K562 (cell line): ENCODE data around the gene COL6A1. TPM values are rescaled to one million over a fixed set of nuclear protein-coding genes. Genes with fewer than 3 reads are reported as not detected.

Experiments used
- CREBBP ChIP-seq: IDR thresholded peaks from one replicate; pipeline ENCODE4 v1.6.1; 2012; ENCODE audit warnings: low read depth, mild to moderate bottlenecking, control low read depth, inconsistent platforms, low read length
- EP400 ChIP-seq: fragments of 450-650 bp; IDR thresholded peaks from 2 replicates; pipeline ENCODE4 v1.6.1; 2017; ENCODE audit warnings: antibody characterized with exemption, mild to moderate bottlenecking, moderate library complexity
- ILK ChIP-seq: fragments of 450-650 bp; IDR thresholded peaks from 2 replicates; pipeline ENCODE4 v1.6.1; 2016; ENCODE audit warnings: missing genetic modification characterization, low read depth, mild to moderate bottlenecking, missing compliant biosample characterization, moderate library complexity, borderline replicate concordance
- MCM2 ChIP-seq: fragments of 450-650 bp; IDR thresholded peaks from 2 replicates; pipeline ENCODE4 v1.6.1; 2017; ENCODE audit warnings: low read depth, mild to moderate bottlenecking
- NFE2 ChIP-seq: IDR thresholded peaks from 2 replicates; pipeline ENCODE4 v1.6.1; 2014; ENCODE audit warnings: antibody characterized with exemption, low read depth
- RB1 ChIP-seq: fragments of 450-650 bp; IDR thresholded peaks from 2 replicates; pipeline ENCODE4 v1.6.1; 2017; ENCODE audit warnings: low read depth, mild to moderate bottlenecking
- SMC3 ChIP-seq: conservative IDR thresholded peaks from 2 replicates; pipeline ENCODE4 v1.6.1; 2011; ENCODE audit warnings: low read depth, low read length, improper control_type of control experiment; ENCODE audit not compliant: insufficient read depth
- SNRNP70 ChIP-seq: fragments of 200-400 bp; formaldehyde crosslinking; optimal IDR thresholded peaks from 2 replicates; pipeline ENCODE3; 2017; ENCODE audit warnings: low read depth, low read length
- SOX6 ChIP-seq: fragments of 450-650 bp; IDR thresholded peaks from 2 replicates; pipeline ENCODE4 v1.6.1; 2014; ENCODE audit warnings: mild to moderate bottlenecking
- STAT5A ChIP-seq: IDR thresholded peaks from 2 replicates; pipeline ENCODE4 v1.6.1; 2012; ENCODE audit warnings: low read length, inconsistent platforms, borderline replicate concordance
- TFAM ChIP-seq: fragments of 250-450 bp; sonication (Bioruptor Pico); conservative IDR thresholded peaks from 2 replicates; pipeline ENCODE4 v1.5.0; 2021; ENCODE audit warnings: mild to moderate bottlenecking, moderate library complexity
- XRCC5 ChIP-seq: fragments of 200-400 bp; formaldehyde crosslinking; IDR thresholded peaks from 2 replicates; pipeline ENCODE4 v1.6.1; 2017; ENCODE audit warnings: low read depth, mild to moderate bottlenecking, low read length
- ZBTB7A ChIP-seq: IDR thresholded peaks from 2 replicates; pipeline ENCODE4 v1.6.1; 2011; ENCODE audit warnings: low read depth, mild to moderate bottlenecking, low read length, moderate library complexity, borderline replicate concordance; ENCODE audit not compliant: control insufficient read depth
- ZNF274 ChIP-seq: IDR thresholded peaks from 2 replicates; pipeline ENCODE4 v1.6.1; 2011; ENCODE audit warnings: low read depth, mild to moderate bottlenecking, low read length, moderate library complexity, borderline replicate concordance
- polyA plus RNA-seq, 8 experiments: library from polyadenylated mRNA; depleted of rRNA in 4 of 8; stranded (reverse) in 5 of 8; unstranded in 3 of 8; fragments of >200 nt; fragmentation: Nextera tagmentation in 2 of 8; fragmentation: Illumina TruSeq in 1 of 8; extraction: Ambion mirVana in 2 of 8; extraction: Trizol in 1 of 8; gene quantifications; 2 replicates each; pipeline versions ENCODE4 v1.2.1 to v1.2.3, GENCODE V29; 2011 to 2014; ENCODE audit warnings: inconsistent platforms in 1 of 8, missing spikeins in 1 of 8
- total RNA-seq, 7 experiments: library from RNA; depleted of rRNA in 6 of 7; stranded (reverse); fragments of >200 nt in 6 of 7; fragmentation: Illumina TruSeq in 2 of 7; extraction: Trizol in 2 of 7; gene quantifications; 2 replicates each; pipeline versions ENCODE4 v1.2.1 to v1.2.3, GENCODE V29; 2011 to 2021; ENCODE audit warnings: low replicate concordance in 1 of 7
- TF ChIP-seq, protein P1 (sequence below): fragments of 250-450 bp; sonication (Bioruptor Pico); IDR thresholded peaks from 2 replicates; pipeline ENCODE4 v1.8.0; 2022; ENCODE audit warnings: inconsistent platforms
- TF ChIP-seq, protein P2 (sequence below): fragments of 450-650 bp; IDR thresholded peaks from 2 replicates; pipeline ENCODE4 v1.6.1; 2016; ENCODE audit warnings: low read depth
- TF ChIP-seq, protein P3 (sequence below): fragments of 250-450 bp; sonication (Bioruptor Pico); IDR thresholded peaks from 2 replicates; pipeline ENCODE4 v1.5.1; 2021; ENCODE audit warnings: mild to moderate bottlenecking

The COL6A1 gene
- total and polyA plus RNA-seq, 9 of the 15 experiments (the other 6 are each of a cell fraction or from before 2014, with no cell fraction given): 0.07 to 1.3 (median 0.14) TPM; not detected in 3

DNA sequence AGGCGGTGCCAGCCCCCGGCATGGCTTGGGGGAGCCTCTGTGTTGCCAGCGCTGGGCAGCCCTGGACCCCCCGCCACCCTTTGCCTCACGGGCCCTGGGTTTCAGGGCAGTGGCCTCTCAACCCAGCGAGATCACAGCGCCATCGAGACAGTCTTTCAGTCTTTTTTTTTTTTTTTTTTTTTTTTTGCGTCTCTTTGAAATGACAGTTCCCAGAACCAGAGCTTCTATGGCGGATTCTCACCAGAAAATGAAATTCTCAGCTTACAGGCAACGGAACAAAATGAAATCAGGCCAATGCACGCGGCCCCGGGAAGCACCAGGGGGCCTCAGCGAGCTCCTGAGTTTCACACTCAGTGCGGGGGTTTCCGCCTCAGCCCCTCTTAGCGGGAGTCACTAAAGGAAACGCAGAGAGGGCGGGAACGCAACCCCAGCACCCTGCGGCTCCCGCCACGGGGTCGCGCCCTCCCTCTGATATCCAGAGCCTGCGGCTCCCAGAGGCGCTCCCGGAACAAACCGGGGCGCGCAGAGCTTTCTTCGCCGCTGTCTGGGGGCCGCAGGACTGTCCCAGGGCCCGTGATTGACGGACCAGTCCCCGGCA lies 8.0 kb upstream of the COL6A1 start (continued):
- TF ChIP-seq, protein P1, sequence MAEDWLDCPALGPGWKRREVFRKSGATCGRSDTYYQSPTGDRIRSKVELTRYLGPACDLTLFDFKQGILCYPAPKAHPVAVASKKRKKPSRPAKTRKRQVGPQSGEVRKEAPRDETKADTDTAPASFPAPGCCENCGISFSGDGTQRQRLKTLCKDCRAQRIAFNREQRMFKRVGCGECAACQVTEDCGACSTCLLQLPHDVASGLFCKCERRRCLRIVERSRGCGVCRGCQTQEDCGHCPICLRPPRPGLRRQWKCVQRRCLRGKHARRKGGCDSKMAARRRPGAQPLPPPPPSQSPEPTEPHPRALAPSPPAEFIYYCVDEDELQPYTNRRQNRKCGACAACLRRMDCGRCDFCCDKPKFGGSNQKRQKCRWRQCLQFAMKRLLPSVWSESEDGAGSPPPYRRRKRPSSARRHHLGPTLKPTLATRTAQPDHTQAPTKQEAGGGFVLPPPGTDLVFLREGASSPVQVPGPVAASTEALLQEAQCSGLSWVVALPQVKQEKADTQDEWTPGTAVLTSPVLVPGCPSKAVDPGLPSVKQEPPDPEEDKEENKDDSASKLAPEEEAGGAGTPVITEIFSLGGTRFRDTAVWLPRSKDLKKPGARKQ (CRISPR knock-in tag): no peak
- TF ChIP-seq STAT5A (no peak), SOX6 (no peak), ZNF274 (no peak), RB1 (peak; percentile 45; the same call in 1 of the 2 replicates), NFE2 (no peak), EP400 (no peak), SNRNP70 (no peak), ILK (tag) (no peak), SMC3 (0 out of 2 replicates have a peak, but pooled peaks have one; percentile 19), XRCC5 (peak; percentile 57; the same call in 1 of the 2 replicates), TFAM (CRISPR knock-in tag) (no peak), ZBTB7A (peak; percentile 92), MCM2 (no peak), CREBBP (no peak)
- TF ChIP-seq, protein P2, sequence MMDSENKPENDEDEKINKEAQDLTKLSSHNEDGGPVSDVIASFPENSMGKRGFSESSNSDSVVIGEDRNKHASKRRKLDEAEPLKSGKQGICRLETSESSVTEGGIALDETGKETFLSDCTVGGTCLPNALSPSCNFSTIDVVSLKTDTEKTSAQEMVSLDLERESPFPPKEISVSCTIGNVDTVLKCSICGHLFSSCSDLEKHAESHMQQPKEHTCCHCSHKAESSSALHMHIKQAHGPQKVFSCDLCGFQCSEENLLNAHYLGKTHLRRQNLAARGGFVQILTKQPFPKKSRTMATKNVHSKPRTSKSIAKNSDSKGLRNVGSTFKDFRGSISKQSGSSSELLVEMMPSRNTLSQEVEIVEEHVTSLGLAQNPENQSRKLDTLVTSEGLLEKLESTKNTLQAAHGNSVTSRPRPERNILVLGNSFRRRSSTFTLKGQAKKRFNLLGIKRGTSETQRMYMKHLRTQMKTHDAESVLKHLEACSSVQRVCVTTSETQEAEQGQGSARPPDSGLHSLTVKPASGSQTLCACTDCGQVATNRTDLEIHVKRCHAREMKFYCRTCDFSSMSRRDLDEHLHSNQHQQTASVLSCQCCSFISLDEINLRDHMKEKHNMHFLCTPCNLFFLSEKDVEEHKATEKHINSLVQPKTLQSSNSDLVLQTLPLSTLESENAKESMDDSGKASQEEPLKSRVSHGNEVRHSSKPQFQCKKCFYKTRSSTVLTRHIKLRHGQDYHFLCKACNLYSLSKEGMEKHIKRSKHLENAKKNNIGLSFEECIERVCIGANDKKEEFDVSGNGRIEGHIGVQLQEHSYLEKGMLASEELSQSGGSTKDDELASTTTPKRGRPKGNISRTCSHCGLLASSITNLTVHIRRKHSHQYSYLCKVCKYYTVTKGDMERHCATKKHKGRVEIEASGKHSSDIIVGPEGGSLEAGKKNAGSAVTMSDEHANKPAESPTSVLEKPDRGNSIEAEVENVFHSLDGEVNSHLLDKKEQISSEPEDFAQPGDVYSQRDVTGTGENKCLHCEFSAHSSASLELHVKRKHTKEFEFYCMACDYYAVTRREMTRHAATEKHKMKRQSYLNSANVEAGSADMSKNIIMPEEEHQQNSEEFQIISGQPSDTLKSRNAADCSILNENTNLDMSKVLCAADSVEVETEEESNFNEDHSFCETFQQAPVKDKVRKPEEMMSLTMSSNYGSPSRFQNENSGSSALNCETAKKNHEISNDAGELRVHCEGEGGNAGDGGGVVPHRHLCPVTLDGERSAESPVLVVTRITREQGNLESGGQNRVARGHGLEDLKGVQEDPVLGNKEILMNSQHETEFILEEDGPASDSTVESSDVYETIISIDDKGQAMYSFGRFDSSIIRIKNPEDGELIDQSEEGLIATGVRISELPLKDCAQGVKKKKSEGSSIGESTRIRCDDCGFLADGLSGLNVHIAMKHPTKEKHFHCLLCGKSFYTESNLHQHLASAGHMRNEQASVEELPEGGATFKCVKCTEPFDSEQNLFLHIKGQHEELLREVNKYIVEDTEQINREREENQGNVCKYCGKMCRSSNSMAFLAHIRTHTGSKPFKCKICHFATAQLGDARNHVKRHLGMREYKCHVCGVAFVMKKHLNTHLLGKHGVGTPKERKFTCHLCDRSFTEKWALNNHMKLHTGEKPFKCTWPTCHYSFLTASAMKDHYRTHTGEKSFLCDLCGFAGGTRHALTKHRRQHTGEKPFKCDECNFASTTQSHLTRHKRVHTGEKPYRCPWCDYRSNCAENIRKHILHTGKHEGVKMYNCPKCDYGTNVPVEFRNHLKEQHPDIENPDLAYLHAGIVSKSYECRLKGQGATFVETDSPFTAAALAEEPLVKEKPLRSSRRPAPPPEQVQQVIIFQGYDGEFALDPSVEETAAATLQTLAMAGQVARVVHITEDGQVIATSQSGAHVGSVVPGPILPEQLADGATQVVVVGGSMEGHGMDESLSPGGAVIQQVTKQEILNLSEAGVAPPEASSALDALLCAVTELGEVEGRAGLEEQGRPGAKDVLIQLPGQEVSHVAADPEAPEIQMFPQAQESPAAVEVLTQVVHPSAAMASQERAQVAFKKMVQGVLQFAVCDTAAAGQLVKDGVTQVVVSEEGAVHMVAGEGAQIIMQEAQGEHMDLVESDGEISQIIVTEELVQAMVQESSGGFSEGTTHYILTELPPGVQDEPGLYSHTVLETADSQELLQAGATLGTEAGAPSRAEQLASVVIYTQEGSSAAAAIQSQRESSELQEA: no peak
- TF ChIP-seq, protein P3, sequence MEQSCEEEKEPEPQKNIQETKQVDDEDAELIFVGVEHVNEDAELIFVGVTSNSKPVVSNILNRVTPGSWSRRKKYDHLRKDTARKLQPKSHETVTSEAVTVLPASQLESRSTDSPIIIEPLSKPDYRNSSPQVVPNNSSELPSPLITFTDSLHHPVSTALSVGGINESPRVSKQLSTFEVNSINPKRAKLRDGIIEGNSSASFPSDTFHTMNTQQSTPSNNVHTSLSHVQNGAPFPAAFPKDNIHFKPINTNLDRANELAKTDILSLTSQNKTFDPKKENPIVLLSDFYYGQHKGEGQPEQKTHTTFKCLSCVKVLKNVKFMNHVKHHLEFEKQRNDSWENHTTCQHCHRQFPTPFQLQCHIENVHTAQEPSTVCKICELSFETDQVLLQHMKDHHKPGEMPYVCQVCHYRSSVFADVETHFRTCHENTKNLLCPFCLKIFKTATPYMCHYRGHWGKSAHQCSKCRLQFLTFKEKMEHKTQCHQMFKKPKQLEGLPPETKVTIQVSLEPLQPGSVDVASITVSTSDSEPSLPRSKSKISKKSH (CRISPR knock-in tag): no peak
